GM21717 (cell line): ENCODE data around the gene CNOT3.
"Not testable (repeated sequence)": the region's sequence is repeated elsewhere in the genome, so short reads cannot be mapped to it uniquely, and the experiment has no call there.

Source experiments
- ATAC-seq: cut with Tn5 transposase; IDR thresholded peaks from one replicate; pipeline ENCODE4 v1.9.1; 2021; ENCODE audit warnings: mild to moderate bottlenecking, moderate library complexity; ENCODE audit not compliant: unreplicated experiment

Gene CNOT3

DNA sequence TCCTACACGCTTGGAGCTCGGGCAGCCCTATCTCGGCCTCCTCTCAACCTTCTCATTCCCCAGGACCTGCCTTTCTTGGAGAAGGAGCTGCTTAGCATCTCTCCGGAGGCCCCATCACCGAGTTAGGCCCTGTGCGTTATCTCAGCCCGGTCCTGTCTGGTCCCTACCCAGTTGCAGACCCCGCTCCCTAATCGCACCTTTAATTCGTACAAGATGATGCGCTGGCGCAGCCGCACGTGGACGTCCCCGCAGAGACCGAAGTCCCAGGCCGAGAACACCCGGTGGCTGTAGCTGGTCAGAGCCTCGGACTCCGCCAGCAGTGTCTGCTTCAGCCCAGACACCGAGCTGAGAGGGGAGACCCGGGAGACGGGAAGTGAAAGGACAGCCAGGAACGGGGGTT, 27.7 kb downstream of the CNOT3 start:
- ATAC-seq, result no peak

DNA sequence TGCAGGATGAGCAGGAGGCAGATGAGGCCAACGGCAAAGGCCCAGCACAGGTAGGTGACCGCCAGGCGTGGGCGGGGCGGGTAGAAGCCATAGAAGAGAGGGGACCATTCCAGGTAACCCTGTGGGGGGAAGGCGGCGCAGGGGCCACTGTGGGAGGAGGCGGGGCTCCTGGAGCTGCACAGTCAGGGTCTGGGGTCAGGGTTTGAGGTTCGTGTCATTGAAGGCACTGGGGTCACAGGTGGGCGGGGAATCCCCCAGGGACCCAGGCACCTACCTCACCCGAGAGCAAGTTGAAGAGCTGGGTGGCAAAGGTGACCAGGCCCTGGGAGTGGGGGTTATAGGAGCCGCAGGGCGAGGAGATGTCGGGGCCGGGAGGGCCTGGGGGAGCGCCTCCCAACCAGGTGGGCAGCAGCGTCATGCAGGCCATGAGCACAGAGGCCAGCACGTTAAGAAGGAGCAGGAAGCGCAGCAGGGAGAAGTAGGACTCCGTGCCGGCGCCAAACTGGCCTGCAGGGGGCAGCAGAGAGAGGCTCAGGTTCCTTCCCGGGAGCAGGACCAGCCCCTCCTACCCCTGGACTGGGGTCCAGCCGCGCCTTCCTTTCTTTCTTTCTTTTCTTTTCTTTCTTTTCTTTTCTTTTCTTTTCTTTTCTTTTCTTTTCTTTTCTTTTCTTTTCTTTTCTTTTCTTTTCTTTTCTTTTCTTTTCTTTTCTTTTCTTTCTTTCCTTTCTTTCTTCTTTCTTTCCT, 30.8 kb downstream of the CNOT3 start:
- ATAC-seq, result no peak

DNA sequence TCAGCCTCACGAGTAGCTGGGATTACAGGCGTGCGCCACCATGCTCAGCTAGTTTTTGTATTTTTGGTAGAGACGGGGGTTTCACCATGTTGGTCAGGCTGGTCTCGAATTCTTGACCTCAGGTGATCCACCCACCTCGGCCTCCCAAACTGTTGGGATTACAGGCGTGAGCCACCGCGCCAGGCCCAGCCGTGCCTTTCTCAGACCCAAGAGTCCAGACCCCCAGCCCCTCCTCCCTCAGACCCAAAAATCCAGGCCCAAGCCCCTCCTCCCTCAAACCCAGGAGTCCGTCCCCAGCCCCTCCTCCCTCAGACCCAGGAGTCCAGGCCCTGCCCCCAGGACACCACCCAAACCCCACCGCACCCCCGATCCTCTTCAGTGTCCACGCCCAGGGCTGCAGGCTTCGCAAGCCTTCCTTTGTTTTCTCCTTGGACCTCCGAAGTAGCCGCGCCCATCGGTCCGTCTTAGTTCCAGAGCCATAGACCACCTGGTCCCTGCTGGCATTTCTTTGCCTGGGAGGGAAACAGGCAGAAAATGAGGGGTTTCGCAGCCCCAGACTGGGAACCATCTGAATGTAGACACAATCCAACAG, 31.7 kb downstream of the CNOT3 start:
- no peak for ATAC-seq

DNA sequence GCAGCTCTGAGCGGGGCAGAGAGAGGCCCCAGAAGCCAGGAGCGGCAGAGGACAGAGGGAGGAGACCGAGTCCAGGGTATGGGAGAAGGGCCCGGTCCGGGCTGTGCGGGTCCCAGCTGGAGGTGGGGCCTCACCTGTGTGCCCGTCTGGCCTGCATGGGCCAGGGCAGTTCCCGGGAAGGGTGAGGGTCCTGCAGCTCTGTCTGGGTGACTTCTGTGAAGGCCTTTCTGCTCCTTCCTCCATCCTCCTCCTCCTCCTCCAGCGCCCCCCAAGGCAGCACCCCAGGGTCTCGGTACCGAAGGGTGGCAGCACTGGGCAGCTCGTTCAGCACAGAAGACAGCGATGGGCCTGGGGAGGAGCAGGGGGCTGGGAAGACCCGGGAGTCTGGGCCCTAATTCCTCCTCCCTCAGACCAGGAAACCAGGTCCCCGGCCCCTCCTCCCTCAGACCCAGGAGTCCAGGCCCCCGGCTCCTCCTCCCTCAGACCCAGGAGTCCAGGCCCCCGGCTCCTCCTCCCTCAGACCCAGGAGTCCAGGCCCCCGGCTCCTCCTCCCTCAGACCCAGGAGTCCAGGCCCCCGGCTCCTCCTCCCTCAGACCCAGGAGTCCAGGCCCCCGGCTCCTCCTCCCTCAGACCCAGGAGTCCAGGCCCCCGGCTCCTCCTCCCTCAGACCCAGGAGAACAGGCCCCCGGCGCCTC, 34.3 kb downstream of the CNOT3 start:
- not testable (repeated sequence) for ATAC-seq

DNA sequence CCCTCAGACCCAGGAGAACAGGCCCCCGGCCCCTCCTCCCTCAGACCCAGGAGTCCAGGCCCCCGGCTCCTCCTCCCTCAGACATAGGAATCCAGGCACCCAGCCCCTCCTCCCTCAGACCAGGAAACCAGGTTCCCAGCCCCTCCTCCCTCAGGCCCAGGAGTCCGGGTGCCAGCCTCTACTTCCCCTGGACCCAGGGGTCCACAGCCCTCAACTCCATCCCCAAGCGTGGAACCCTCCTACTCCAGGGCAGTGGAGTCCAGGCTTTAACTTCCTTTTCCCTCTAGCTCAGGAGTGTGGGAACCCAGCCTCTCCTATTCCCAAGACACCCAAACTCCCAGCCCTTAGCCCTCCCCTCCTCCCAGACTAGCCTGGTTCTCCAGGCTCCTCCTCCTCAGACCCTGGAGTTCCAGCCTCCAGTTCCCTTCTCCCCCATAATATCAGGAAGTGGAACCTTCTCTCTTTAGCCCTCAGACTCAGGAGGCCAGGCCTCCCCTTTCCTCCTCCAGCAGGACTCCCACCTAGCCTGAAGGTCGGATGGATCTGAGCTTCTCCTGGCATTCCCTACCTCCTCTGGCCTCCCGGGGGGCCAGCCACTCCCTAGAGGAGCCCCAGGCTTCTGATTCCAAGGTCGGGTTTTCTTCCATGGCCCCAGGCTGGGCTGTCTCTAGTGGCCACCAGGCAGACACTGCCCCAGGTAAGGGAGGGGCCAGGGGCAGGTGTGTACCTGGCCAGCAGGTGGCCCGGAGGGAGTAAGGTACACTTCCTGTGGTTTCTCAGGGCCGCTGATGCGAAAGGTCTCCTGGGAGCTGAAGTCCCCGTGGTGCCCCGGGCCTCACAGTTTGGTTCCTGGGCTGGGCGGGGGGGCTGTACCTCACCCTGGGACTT, 35.2 kb downstream of the CNOT3 start, which contains the start of gene TMC4:
TMC4 (minus strand) TSS at position 690 of the 888 bp plus-strand sequence; CDS start at position 647, 43 bp downstream.
- no peak for ATAC-seq

DNA sequence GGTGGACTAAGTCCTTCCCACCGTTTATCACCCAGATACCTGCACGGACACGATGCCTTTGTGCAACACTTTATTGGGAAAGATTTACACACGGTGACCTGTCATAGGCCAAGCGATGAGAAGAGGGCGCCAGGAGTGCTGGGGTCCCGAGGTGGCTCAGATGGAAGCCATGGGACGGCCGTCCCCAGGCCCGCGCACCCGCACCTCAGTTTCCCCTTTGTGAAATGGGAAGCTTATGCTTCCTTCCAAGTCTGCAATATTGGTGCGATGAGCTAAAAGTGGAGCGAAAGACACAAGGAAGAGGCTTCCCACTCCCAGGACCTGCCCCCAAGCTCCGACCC, 35.8 kb downstream of the CNOT3 start:
- ATAC-seq, result no peak

DNA sequence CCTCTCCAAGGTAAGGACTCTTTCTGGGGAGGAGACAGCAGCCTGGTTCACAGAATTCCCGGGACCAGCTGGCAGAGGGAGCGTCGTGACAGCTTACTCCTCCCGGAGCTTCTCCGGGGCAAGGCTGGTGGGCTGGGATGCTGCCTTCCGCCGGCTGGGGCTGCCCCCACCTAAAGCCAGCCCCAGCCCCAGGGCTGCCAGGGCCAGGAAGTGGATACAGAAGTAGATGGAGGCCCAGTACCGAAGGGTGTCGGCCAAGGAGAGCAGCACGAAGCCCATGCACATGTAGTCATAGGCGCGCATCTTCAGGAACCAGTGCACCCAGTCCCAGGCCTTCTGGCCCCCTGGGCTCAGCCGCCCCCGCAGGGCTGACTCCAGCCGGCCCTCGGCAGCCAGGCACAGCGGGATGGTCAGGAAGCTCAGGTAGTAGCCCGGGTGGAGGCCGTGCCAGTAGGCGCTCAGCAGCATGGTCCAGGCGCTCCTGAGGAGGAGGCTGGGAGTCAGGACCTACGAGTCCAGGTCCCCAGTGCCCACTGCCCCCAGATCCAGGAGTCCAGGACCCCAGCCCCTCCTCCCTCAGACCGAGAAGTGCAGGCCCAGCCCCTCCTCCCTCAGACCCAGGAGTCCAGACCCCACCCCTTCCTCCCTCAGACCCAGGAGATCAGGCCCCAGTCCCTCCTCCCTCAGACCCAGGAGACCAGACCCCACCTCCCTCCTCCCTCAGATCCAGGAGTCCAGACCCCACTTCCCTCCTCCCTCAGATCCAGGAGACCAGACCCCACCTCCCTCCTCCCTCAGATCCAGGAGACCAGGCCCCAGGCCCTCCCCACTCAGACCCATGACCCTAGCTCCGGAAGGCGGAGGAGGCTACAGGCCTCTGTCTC, 36.6 kb downstream of the CNOT3 start:
- no peak for ATAC-seq

DNA sequence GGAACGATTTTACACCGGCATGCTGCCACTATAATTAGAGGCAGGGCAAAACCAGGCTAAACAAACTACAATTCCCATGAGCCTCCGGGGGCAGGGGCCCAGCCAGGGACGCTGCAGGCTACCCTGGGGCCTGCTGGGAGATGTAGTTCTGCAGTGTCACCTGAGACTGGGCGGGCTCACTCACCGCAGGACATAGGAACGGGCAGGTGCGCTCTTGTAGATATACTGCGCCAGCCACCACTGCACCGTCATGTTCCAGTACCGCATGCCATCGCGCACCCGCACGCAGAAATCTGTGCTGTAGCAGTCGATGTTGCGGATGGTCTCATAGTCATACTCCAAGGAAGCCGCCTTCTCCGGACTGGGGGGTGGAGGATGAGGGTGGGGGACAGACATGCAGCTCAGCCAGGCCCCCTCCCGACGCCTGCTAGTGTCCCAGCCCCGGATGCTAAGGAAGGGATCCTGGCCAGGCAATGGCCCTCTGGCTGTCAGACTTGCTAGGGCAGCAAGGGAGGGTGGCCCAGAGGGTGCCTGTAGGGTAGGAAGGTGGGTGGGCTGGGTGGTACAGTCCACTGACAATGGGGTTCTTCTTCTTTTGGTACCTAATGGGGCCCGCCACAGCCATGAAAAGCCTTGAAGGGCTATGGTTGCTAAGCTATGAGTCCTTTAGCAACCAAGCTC, 41.2 kb downstream of the CNOT3 start:
- ATAC-seq, result no peak

DNA sequence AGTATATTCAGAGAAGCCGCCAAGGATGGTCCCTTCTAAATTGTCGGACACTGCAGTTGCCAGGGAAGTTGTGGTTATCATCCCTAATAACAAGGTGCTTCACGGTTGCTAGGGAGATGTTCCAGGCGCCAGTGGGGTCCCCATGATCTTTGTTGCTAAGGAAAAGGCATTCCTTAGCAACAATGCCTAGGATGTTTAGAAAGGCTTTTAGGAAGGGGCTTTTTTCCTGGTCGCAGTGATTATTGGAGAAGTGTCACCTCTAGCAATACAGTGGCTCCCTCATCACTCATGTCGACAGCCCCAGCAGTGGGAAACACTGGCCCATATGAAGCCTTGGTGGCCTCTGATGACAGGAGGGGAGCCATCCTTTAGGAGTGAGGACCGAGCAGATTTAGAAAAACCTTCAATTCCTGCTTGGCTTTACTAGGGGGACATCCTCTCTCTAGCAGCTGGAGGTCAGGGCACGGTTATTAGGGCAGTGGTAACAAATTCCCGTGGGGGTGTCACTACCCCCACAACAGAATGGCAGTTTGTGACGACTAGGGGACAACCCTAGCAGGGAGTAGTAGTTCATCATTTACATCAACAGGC, 41.8 kb downstream of the CNOT3 start:
- no peak for ATAC-seq

DNA sequence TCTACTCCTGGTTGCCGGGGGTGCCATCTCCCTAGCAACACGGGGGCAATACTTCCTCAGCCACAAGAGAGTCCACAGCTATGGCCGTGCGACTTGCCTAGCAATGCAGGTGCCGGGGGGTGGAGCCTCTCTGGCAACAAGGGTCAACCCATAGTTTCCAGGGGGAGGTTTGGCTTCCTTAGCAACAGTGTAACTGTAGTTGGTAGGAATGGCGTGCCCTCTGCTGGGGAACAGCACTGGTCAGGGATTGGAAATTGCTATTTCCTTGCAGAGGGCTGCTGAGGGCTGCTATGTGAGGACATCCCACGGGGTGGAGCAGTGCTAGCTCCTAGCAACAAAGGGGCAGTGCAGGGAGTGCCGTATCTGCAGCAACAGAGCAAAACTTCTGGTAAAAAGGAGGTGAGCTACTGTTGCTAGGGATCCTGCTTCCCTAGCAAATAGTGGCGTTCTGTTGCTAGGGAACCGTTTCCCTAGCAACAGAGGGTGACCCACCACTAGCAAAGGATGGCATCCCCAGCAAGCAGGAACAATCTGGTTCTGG, 42.4 kb downstream of the CNOT3 start:
- no peak for ATAC-seq

DNA sequence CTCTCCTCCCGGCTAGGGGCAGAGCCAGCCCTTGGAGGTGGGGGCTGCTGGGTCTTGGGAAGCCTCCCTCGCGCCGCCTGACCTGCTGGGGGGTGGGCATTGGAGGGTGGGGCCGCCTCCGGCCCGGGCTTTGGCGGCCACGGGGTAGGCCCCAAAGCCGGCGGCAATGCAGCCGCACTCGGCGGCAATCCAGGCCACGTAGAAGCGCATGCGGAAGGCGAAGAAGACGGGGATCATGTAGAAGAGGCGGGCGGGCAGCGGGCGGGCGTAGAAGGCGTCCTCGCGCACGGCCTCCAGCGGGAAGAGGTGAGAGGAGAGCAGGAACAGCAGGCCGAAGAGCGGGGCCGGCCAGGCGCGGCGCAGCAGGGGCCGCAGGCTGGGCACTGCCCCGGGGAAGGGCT, 43.1 kb downstream of the CNOT3 start:
- ATAC-seq, result no peak

DNA sequence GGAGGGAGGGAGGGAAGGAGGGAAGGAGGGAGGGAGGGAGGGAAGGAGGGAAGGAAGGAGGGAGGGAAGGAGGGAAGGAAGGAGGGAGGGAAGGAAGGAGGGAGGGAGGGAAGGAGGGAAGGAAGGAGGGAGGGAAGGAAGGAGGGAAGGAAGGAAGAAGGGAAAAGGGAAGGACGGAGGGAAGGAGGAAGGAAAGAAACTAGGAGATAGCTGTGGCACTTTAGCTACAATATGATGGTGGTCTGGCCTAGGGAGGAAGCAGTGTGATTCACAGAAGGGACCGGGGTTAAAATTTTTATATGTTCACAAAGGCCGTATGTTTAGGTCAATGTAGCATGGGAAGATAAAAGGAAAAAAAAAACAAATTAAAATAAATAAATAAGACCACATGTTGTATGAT, 44.3 kb downstream of the CNOT3 start:
- ATAC-seq, result not testable (repeated sequence)

DNA sequence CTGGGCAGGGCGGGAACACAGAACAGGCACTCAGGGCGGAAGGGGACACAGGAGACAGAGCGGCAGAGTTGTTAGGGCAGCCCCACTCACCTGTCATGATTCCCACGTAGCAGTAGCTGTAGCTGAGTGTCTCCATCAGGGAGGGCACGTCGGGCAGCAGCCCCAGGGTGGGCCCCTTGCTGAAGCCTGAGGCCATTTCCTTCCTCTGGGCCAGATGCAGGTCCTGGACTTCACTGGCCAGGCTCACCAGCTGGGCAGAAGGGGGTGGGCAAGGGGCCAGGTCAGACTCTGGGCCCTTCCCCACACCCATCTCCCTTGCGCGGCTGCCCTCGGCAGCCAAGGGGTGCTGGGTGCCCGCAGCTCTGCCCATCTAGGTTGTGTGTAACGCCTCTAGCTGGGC, 45.9 kb downstream of the CNOT3 start:
- no peak for ATAC-seq

DNA sequence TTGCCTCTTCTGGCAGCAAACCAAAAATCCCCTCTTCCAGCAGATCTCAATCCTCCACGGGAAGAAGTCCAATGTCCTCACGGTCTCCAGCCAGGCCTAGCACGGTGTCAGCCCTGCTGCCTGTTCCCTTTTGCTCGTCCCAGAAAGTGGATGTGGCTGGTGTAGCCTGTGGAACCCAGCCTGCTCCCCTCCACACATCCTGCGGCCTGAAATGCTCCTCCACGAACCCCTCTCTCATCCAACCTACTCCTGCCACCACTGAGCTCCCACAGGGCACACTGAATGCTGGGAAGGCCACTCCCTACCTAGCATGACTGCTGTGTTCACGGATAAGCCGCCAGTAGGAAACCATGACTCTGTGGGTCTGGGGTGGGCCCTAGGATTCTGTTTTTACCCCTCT, 48.8 kb downstream of the CNOT3 start:
- no peak for ATAC-seq

DNA sequence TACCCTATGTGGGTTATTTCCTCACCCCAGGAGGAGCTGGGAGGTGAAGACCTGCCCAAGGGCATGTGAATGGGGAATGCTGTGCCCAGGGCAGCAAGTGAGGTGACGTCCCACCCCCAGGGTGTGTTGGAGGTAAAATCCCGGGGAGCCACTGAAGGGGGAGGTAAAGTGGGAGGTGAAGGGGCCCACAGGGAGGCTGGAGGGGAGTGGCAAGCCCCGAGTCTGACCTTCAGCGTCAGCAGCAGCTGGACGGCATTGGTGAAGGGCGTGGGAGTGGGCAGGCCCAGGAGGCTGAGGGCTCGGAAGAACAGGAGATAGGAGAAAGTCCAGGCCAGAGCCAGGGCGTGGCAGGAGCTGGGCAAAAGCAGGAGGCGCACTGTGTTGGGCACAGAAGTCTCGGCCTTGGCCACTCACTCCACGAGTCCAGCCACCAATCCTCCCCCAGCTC, 49.4 kb downstream of the CNOT3 start:
- no peak for ATAC-seq

DNA sequence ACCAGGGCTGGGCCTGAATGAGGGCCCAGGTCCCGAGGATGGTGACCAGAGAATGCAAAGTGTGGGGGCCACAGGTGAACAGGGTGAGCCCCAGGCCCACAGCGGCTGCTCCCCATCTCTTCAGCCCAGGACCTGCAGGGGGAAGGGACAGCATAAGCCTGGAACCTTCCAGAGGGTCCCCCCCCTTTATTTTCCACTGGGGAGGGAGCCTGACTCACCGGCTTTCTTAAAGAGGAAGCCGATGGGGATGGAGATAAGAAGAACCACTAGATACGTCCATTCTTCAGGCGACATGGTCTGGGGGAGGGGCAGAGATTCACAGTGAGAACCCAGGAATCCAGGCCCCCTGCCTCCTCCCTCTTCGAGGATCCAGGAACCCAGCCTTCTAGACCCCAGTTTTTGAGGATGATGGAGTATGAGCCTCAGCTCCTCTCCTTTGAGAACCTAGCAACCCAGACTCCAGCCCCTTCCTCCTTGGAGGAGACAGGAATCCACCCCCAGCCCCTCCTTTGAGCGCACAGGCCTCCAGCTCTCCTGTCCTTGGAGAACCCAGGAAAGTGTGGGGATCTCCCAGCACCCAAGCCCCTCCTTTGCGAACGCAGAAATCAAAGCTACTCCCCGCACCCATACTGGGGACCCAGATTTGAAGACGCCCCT, 50.8 kb downstream of the CNOT3 start:
- no peak for ATAC-seq

DNA sequence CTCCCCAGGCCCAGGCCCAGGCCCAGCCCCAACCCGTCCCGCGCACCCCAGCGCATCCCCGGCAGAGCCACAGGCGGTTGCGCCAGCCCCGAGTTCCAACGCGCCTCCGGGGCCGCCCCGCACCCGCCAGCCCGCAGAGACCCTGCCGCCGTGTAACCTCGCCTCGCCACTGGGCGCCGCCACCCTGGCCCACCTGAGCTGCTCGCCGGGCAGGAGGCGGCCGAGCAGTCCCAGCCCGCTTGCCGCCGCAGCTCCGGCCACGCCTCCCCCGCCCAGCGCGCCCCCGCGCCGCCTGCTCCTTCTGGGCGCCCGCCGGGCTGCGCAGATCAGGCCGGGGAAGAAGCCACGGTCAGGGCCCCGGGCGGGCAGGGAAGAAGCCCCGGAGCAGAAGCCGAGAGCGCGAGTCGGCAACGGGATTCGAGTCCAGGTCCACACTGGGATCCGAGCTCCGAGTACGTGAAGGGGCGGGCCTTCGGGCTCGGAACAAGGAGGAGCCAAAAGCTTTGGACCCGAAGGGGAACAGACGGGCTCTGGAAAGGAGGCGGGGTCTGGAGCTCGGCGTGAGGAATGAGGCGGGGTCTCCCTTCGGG, 51.7 kb downstream of the CNOT3 start, which contains the start of gene MBOAT7:
MBOAT7 (minus strand) TSS at position 436 of the 590 bp plus-strand sequence. CDS start 1,072 bp downstream, outside the sequence.
- peak; percentile 9 for ATAC-seq
